ENCODE measurements around the gene WDHD1. TPM values are rescaled to one million over a fixed set of nuclear protein-coding genes. Genes with fewer than 3 reads are reported as not detected.
"Not testable (repeated sequence)": the region's sequence is repeated elsewhere in the genome, so short reads cannot be mapped to it uniquely, and the experiment has no call there.

WDHD1 gene
- total RNA-seq, 1 donor from 2014 or later: 2.6 TPM

DNA sequence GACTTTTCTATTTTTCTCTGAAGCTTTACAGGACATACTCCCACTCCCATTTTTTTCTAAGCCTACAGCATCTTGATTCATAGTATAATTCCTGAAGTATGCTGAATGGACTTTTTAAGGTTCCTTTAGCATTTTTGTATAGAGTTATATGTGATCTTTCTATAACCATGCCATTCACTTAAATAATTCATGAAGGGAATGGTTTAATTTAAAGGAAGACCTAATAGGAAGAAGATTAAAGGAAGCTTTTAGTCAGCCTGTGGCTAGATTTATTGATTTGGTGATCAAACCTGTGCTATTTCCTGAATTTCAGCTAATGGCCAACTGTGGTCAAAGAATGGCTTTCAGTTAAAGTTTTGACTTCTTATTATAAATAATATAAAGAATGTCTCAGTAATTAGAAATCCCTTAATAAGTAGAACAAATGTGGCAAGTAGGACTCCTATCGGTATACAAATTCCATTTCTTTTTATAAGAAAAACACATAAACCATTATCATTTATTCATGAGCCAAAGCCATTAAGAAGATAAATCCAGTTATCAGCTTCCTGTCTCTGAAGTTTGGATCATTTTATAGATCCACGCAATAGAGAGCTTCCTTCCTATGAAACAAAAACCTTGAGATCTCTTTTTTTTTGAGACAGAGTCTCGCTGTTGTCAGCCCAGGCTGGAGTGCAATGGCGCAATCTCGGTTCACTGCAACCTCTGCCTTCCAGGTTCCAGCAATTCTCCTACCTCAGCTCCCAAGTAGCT lies 20.6 kb upstream of the WDHD1 start:
- DNase-seq (ENCODE audit: low spot score): no peak

DNA sequence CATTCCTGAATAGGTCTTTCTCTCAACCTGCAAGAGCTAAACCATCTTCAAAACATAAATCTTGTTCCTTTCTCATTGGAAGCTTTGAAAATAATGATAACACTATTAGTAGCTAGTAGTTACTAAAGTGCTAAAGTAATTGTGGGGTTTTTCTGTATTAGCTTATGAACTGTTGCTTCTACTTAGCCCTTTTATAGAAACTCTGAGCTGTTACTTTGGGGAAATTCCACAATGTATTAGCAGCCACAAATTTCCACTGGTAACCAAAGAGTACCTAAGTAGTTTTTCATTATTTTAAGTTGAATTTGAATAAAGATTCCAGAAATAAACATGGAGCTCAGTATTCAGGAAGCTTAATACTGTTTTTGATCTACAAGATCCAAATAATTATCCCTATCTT lies 18.2 kb upstream of the WDHD1 start:
- no peak for DNase-seq (ENCODE audit: low spot score)

DNA sequence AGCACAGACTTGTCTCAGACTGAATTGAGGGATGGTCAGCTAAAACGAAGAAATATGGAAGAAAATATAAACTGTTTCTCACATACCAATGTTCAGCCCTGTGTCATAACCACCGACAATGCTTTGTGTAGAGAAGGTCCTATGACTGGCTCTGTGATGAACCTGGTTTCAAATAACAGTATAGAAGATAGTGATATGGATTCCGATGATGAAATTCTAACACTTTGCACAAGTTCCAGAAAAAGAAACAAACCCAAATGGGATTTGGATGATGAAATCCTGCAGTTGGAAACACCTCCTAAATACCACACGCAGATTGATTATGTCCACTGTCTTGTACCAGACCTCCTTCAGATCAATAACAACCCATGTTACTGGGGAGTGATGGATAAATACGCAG lies 16.6 kb upstream of the WDHD1 start:
- no peak for DNase-seq (ENCODE audit: low spot score)

- no peak for DNase-seq (ENCODE audit: low spot score)
Observed at GRCh38 chr14:55038708-55039107, 11.8 kb upstream of the WDHD1 start.

DNA sequence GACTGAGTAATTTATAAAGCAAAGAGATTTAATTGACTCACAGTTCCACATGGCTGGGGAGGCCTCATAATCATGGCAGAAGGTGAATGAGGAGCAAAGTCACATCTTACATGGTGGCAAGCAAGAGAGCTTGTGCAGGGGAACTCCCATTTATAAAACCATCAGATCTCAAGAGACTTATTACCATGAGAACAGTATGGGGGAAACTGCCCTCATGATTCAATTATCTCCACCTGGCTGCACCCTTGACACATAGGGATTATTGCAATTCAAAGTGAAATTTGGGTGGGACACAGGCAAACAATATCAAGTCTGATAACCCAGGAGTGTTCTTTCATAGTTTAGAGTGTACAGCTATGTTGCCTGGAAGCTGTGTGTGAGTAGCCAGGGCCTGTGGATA lies 11.1 kb upstream of the WDHD1 start:
- DNase-seq (ENCODE audit: low spot score): not testable (repeated sequence)

DNA sequence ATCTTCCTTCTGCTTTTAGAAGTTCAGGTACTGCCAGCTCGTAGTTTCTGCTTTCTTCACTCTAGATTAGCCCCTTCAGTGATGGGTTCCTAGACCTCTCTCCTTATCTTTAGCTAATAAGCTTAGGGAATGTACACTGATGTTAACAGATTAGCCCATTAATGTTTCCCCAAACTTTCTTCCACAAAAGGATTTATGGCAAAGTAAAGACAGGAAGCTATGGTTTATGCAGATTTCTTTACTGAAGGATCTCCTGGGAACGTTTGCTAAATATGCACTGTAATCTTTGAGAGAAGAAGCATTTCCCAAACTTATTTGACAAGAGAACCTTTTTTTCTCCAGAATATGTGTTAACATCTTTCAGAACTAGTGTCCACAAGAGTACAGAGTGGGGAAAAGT lies 4.3 kb upstream of the WDHD1 start:
- no peak for DNase-seq (ENCODE audit: low spot score)

- DNase-seq (ENCODE audit: low spot score): no peak
Observed at GRCh38 chr14:55028476-55028875, 1.6 kb upstream of the WDHD1 start.

- no peak for DNase-seq (ENCODE audit: low spot score)
Observed at GRCh38 chr14:55028066-55028465, 1.2 kb upstream of the WDHD1 start.

GRCh38 chr14:55026441-55026792 lies 482 bp downstream of the WDHD1 start:
- no peak for DNase-seq (ENCODE audit: low spot score)

GRCh38 chr14:55025948-55026347 lies 951 bp downstream of the WDHD1 start:
- DNase-seq (ENCODE audit: low spot score): no peak

DNA sequence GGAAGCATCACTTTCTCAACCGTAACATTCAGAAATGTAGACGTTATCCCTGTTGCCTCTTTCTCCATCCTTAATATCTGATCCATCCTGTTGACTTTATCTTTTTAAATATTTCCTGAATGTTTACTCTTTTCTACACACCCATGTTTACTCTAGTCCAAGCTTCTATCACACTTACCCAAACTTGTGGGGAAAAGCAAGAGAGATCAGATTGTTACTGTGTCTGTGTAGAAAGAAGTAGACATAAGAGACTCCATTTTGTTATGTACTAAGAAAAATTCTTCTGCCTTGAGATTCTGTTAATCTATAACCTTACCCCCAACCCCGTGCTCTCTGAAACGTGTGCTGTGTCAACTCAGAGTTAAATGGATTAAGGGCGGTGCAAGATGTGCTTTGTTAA lies 2.5 kb downstream of the WDHD1 start:
- DNase-seq (ENCODE audit: low spot score): not testable (repeated sequence)

DNA sequence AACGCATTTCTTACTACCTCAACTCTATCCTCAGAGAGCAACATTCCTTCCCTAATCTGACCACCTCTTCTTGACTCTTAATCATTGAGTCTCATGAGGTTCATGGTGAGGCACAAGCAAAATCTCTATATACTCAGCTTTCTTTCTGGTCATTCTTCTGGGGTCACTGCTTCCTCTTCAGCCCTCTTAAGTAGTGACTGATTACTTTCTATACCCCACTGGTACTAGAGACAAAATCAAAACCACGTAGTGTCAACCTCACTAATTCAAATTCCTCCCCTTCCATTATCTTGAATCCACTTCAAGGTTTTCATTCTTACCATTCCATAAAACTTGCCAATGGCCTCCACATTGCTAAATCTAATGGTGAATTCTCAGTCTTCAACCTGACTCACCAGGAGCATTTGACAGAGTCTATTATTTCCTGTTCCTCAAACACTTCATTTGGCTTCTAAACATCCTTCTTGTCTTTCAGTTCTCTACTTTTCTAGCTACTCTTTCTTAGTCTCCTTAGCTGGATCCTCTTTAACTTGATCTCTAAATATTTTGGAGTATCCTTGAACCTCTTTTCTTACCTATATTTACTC lies 6.8 kb downstream of the WDHD1 start:
- DNase-seq (ENCODE audit: low spot score): no peak

DNA sequence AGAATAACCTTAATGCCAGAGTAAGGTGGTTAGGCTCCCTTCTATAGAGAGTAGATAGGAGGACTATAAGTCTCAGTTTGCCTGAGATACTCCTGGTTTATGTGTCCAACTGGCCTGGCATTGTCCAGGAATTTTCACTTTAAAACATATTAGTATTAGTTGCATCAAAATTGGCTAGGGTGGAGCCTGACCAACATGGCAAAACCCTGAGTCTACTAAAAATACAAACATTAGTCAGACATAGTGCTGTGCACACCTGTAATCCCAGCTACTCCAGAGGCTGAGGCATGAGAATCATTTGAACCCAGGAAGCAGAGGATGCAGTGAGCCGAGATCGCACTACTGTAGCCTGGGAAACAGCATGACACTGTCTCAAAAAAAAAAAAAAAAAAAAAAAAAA lies 11.9 kb downstream of the WDHD1 start:
- DNase-seq (ENCODE audit: low spot score): no peak

DNA sequence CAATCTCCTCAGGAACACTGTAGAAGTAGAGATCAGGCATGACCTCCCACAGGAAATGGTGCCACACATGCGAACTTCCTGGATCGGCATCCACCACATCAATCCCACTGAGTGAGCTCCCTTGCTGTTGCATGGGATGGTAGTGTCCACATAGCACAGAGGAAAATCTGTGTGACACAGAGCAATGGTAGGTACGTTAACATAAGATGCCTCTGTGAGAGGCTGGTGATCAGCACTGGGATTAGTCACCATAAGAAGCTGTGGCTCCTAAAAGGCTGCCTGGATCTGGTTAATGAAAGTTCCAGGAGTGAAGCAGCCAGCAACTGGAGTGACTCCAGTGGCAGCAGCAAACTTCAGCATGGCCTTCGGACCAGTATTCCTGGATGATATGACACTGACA lies 21.8 kb downstream of the WDHD1 start:
- no peak for DNase-seq (ENCODE audit: low spot score)

- DNase-seq (ENCODE audit: low spot score): no peak
Observed at GRCh38 chr14:55000381-55000780, 26.5 kb downstream of the WDHD1 start.

DNA sequence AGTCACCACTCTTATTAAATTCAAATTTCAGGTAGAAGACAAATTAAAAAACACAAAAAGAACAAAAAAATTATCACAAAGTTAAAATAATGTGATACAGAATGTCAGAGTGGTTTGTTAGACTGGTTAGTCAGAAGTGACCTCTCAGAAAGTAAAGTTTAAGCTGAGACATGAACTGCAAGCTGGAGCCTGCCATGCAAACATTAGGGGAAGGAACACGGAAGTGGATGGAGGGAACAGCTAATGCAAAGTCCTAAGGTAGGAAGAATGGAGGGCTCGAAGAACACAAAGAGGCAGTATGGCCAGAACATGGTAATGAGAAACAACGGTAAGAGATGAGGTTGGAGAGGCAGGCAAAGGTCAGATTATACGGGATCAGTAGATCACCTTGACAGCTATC lies 41.7 kb downstream of the WDHD1 start:
- no peak for DNase-seq (ENCODE audit: low spot score)

- no peak for DNase-seq (ENCODE audit: low spot score)
Observed at GRCh38 chr14:54981698-54982097, 45.2 kb downstream of the WDHD1 start.

DNA sequence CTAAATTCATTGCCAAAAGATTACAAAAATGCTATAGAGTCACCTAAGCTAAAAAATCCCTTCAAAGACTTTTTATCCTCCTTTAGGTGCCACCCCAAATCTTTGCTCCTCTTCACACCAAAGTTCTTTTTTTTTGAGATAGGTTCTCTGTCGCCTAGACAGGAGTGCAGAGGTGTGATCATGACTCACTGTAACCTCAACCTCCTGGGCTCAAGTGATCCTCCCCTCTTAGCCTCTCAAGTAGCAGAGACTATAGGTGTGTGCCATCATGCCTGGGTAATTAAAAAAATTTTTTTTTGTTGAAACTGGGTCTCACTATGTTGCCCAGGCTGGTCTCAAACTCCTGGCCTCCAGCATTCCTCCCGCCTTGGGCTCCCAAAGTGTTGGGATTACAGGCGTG lies 47.9 kb downstream of the WDHD1 start:
- DNase-seq (ENCODE audit: low spot score): no peak

DNA sequence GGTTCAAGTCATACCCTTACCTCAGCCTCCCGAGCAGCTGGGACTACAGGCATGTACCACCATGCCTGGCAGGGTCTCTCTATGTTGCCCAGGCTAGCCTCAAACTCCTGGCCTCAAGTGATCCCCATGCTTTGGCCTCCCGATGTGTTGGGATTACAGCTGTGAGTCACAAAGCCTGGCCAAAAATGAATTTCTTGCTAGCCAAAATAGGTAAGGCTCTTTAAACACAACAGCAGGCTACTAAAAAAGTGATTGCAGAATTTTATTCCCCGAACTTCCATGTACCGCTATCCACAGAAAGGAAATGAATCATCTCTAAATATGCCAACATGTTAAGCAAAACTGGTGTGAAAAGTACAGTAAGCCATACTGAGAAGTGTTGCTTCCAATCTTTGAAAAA lies 50.6 kb downstream of the WDHD1 start:
- DNase-seq (ENCODE audit: low spot score): no peak

GRCh38 chr14:54975856-54976255 lies 51.0 kb downstream of the WDHD1 start:
- no peak for DNase-seq (ENCODE audit: low spot score)

DNA sequence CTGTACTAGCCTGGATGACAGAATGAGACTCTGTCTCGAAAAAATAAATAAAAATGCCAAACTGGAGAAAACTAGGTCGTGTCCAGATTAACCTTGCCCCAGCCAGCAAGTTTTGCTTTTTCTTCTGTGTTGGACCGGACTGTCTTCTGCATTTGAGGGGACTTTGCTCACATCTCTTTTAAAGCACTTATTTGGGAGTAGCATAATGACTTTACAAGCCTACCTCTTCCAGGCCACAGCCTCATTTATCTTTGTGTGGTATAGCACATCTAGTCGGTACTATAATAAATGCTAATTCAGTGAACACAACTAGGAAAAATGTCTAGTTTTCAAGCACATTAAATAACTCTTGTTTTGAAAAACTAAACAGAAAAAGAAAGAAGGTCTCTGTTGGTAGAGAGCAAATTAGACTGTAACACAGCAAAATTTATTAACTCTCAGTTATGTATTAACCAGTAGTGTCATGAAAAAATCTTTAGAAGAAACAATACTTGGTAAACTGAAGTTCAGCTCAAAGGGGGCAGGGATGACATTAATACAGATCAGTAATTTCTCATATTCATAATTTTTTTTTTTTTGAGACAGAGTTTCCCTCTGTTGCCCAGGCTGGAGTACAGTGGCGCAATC lies 52.0 kb downstream of the WDHD1 start:
- DNase-seq (ENCODE audit: low spot score): no peak

DNA sequence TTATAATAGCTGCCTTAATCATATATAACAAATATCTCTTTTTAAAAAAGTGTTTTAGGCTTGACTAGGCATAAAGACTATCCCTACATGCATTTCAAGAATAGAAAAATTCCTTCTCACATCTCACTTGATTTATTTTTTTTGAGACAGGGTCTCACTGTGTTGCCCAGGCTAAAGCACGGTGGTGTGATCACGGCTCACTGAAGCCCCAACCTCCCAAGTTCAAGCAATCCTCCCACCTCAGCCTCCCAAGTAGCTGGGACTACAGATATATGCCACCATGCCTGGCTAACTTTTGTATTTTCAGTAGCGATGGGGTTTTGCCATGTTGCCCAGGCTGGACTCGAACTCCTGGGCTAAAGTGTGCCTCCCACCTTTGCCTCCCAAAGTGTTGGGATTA lies 59.4 kb downstream of the WDHD1 start:
- no peak for DNase-seq (ENCODE audit: low spot score)

DNA sequence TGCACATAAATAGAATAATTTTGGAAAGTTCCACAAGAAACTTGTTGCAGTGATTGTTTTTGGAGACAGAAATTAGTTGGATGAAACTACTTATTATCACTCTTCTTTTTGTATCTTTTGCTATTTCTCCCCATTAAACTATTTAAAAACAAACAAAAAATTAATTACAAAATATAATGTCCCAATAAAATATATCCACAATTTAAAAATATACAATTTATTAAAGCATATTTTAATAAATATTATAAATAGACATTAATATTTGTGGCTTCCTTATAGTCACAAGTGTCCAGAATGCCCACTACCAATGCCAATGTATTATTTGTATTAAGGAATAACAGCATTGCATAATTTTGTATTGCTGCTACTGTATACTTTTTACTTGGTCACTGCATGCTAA lies 71.8 kb downstream of the WDHD1 start:
- DNase-seq (ENCODE audit: low spot score): no peak

DNA sequence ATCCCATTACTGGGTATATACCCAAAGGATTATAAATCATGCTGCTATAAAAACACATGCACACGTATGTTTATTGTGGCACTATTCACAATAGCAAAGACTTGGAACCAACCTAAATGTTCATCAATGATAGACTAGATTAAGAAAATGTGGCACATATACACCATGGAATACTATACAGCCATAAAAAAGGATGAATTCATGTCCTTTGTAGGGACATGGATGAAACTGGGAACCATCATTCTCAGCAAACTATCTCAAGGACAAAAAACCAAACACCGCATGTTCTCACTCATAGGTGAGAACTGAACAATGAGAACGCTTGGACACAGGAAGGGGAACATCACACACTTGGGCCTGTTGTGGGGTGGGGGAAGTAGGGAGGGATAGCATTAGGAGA lies 73.3 kb downstream of the WDHD1 start:
- not testable (repeated sequence) for DNase-seq (ENCODE audit: low spot score)
